H1 (cell line): ENCODE data around the gene VIPR2. TPM values are rescaled to one million over a fixed set of nuclear protein-coding genes. Genes with fewer than 3 reads are reported as not detected.

Experiments
- CTCF ChIA-PET: fragments of 300-600 bp; sonication (Branson Sonifier 250); formaldehyde crosslinking; loops from one replicate; lab custom pipeline; 2021; ENCODE audit not compliant: partially characterized antibody; lab: Charles Lee
- POLR2A ChIA-PET: fragments of 300-600 bp; sonication (Branson Sonifier 250); formaldehyde crosslinking; loops from one replicate; lab custom pipeline; 2021; ENCODE audit warnings: inconsistent platforms; ENCODE audit not compliant: partially characterized antibody; lab: Charles Lee
- DNase-seq, 2 experiments: peaks; one replicate each; pipeline versions ENCODE4 v3.0.0 to v3.0.0-alpha.2; 2010 to 2022; ENCODE audit warnings: low spot score in 2 of 2, low read depth in 1 of 2, mixed read lengths in 1 of 2
- FAIRE-seq: peaks from 2 replicates; lab custom pipeline; 2011; peaks lifted over from hg19 to GRCh38; lab: Jason Lieb, UNC
- H2AFZ ChIP-seq: 2 replicates; pipeline ENCODE4 v1.8.1; 2012; ENCODE audit warnings: low read length, inconsistent platforms
- H2AK5ac ChIP-seq: 2 replicates; pipeline ENCODE4 v1.6.1; 2013; ENCODE audit warnings: low read depth, low read length
- H2BK120ac ChIP-seq: replicated peaks from 2 replicates; pipeline ENCODE3; 2013; ENCODE audit warnings: low read depth, low read length, inconsistent platforms
- H2BK12ac ChIP-seq: 2 replicates; pipeline ENCODE4 v1.6.1; 2013; ENCODE audit warnings: low read depth, low read length
- H2BK15ac ChIP-seq: 2 replicates; pipeline ENCODE4 v1.6.1; 2013; ENCODE audit warnings: low read length
- H2BK20ac ChIP-seq: 2 replicates; pipeline ENCODE4 v1.6.1; 2013; ENCODE audit warnings: low read length
- H2BK5ac ChIP-seq: 2 replicates; pipeline ENCODE4 v1.6.1; 2013; ENCODE audit warnings: low read depth, low read length
- H3K14ac ChIP-seq: 2 replicates; pipeline ENCODE4 v1.6.1; 2013; ENCODE audit warnings: inconsistent platforms; ENCODE audit not compliant: insufficient read length
- H3K18ac ChIP-seq: 2 replicates; pipeline ENCODE4 v1.6.1; 2013; ENCODE audit warnings: low read length; ENCODE audit errors: extremely low read depth
- H3K23ac ChIP-seq: 2 replicates; pipeline ENCODE4 v1.6.1; 2013; ENCODE audit warnings: inconsistent platforms; ENCODE audit not compliant: insufficient read length
- H3K23me2 ChIP-seq: 2 replicates; pipeline ENCODE4 v1.6.1; 2013; ENCODE audit warnings: low read depth, low read length
- H3K27ac ChIP-seq: 2 replicates; pipeline ENCODE4 v1.6.1; 2011; ENCODE audit warnings: low read depth, low read length, inconsistent platforms
- H3K27me3 ChIP-seq, 4 experiments: replicated peaks in 1 of 4; 1 replicate in 1 of 4; 2 replicates in 3 of 4; pipeline versions ENCODE4 v1.6.1 to v1.8.1; 2011 to 2013; ENCODE audit warnings: low read length in 3 of 4, mild to moderate bottlenecking in 3 of 4, inconsistent platforms in 2 of 4, mixed read lengths in 2 of 4, moderate library complexity in 1 of 4; ENCODE audit not compliant: control insufficient read depth in 3 of 4, insufficient read depth in 3 of 4; ENCODE audit errors: extremely low read depth in 1 of 4
- H3K36me3 ChIP-seq, 4 experiments: 2 replicates each; pipeline versions ENCODE4 v1.6.1 to v1.8.1; 2011 to 2013; ENCODE audit warnings: mild to moderate bottlenecking in 4 of 4, low read length in 3 of 4, moderate library complexity in 2 of 4, control low read depth in 1 of 4, inconsistent platforms in 1 of 4; ENCODE audit not compliant: insufficient read depth in 4 of 4, control insufficient read depth in 2 of 4
- H3K4ac ChIP-seq: replicated peaks from 2 replicates; pipeline ENCODE3; 2013; ENCODE audit warnings: low read length, low read depth, mixed read lengths, inconsistent platforms; ENCODE audit not compliant: insufficient read length
- H3K4me1 ChIP-seq, 4 experiments: replicated peaks in 1 of 4; 1 replicate in 1 of 4; 2 replicates in 3 of 4; pipeline versions ENCODE4 v1.6.1 to v1.8.1; 2011 to 2013; ENCODE audit warnings: low read length in 3 of 4, inconsistent platforms in 2 of 4, mixed read lengths in 1 of 4; ENCODE audit not compliant: insufficient read depth in 4 of 4, control insufficient read depth in 3 of 4
- H3K4me2 ChIP-seq, 2 experiments: 2 replicates each; pipeline versions ENCODE4 v1.6.1 to v1.8.1; 2011 to 2013; ENCODE audit warnings: low read depth in 2 of 2, low read length in 2 of 2, control low read depth in 1 of 2, inconsistent platforms in 1 of 2, mild to moderate bottlenecking in 1 of 2; ENCODE audit not compliant: insufficient read depth in 1 of 2
- H3K4me3 ChIP-seq, 4 experiments: fragments of 200-600, 300-600 bp in 1 of 4; sonication (generic), shearing (Covaris generic), sonication (Bioruptor Twin) in 1 of 4; 2 replicates each; pipeline versions ENCODE4 v1.5.1 to v1.8.1; 2011 to 2016; ENCODE audit warnings: low read length in 4 of 4, low read depth in 3 of 4, control low read depth in 2 of 4, inconsistent platforms in 2 of 4, mild to moderate bottlenecking in 2 of 4, mixed read lengths in 1 of 4, moderate library complexity in 1 of 4; ENCODE audit not compliant: insufficient read depth in 2 of 4; ENCODE audit errors: extremely low read depth in 1 of 4
- H3K56ac ChIP-seq: replicated peaks from 2 replicates; pipeline ENCODE3; 2013; ENCODE audit warnings: low read depth, mild to moderate bottlenecking, mixed read lengths, low read length, inconsistent platforms; ENCODE audit not compliant: insufficient read length
- H3K79me1 ChIP-seq: 2 replicates; pipeline ENCODE4 v1.6.1; 2013; ENCODE audit warnings: low read depth, low read length, control low read depth
- H3K79me2 ChIP-seq, 2 experiments: 2 replicates each; pipeline versions ENCODE4 v1.6.1 to v1.8.1; 2012 to 2013; ENCODE audit warnings: low read length in 2 of 2, mild to moderate bottlenecking in 2 of 2, inconsistent platforms in 1 of 2; ENCODE audit not compliant: insufficient read depth in 2 of 2, control insufficient read depth in 1 of 2
- H3K9ac ChIP-seq, 4 experiments: replicated peaks in 1 of 4; 1 replicate in 1 of 4; 2 replicates in 3 of 4; pipeline versions ENCODE4 v1.6.1 to v1.8.1; 2011 to 2013; ENCODE audit warnings: low read depth in 3 of 4, low read length in 3 of 4, control low read depth in 2 of 4, mild to moderate bottlenecking in 2 of 4, moderate library complexity in 2 of 4, inconsistent platforms in 1 of 4; ENCODE audit errors: extremely low read depth in 1 of 4
- H3K9me3 ChIP-seq, 2 experiments: 2 replicates each; pipeline versions ENCODE4 v1.6.1 to v1.8.1; 2012 to 2013; ENCODE audit warnings: mild to moderate bottlenecking in 2 of 2, moderate library complexity in 2 of 2, control low read depth in 1 of 2, inconsistent platforms in 1 of 2, low read depth in 1 of 2, low read length in 1 of 2, mixed read lengths in 1 of 2; ENCODE audit not compliant: insufficient read depth in 2 of 2
- H4K20me1 ChIP-seq, 2 experiments: replicated peaks in 1 of 2; 2 replicates each; pipeline versions ENCODE3 to v1.8.1; 2011 to 2013; ENCODE audit warnings: inconsistent platforms in 2 of 2, low read length in 2 of 2, mild to moderate bottlenecking in 1 of 2; ENCODE audit not compliant: insufficient read depth in 2 of 2, control insufficient read depth in 1 of 2
- H4K5ac ChIP-seq: 2 replicates; pipeline ENCODE4 v1.6.1; 2013; ENCODE audit warnings: low read length, low read depth, mixed read lengths, inconsistent platforms; ENCODE audit not compliant: insufficient read length
- H4K8ac ChIP-seq: 2 replicates; pipeline ENCODE4 v1.8.0; 2013; ENCODE audit warnings: mild to moderate bottlenecking, moderate library complexity, low read length, inconsistent platforms; ENCODE audit not compliant: insufficient read depth; ENCODE audit errors: extremely low read depth
- H4K91ac ChIP-seq: replicated peaks from 2 replicates; pipeline ENCODE3; 2013; ENCODE audit warnings: low read length, mixed read lengths, inconsistent platforms; ENCODE audit not compliant: insufficient read length
- KDM1A ChIP-seq: fragments of 200-600, 300-600 bp; sonication (generic); IDR thresholded peaks from 2 replicates; pipeline ENCODE4 v1.7.1; 2016; ENCODE audit warnings: mild to moderate bottlenecking, low read length, borderline replicate concordance
- SP4 ChIP-seq: IDR thresholded peaks from 2 replicates; pipeline ENCODE4 v1.6.1; 2012; ENCODE audit warnings: low read length, inconsistent platforms
- SRF ChIP-seq: IDR thresholded peaks from 2 replicates; pipeline ENCODE4 v1.6.1; 2011; ENCODE audit warnings: mild to moderate bottlenecking, low read depth, low read length, moderate library complexity
- WGBS, 2 experiments: shearing (Covaris generic) in 1 of 2; methylation state at CpG; one replicate each; pipeline versions ENCODE4 v1.1.6 to v1.1.7; 2013 to 2015; ENCODE audit warnings: low lambda C conversion rate in 2 of 2, mixed read lengths in 2 of 2, inconsistent platforms in 1 of 2, low coverage in 1 of 2, missing lambda C conversion rate in 1 of 2; ENCODE audit not compliant: insufficient replicate concordance in 2 of 2, insufficient coverage in 1 of 2, insufficient read length in 1 of 2; ENCODE audit errors: extremely low coverage in 1 of 2, missing lambda C conversion rate in 1 of 2; 5-methylcytosine and 5-hydroxymethylcytosine counted together
- polyA plus RNA-seq, 7 experiments: library from polyadenylated mRNA; depleted of rRNA in 3 of 7; stranded (reverse) in 5 of 7; unstranded in 2 of 7; fragments of >200 nt in 5 of 7; fragments of 200-250 nt in 2 of 7; gene quantifications; 1 replicate in 5 of 7; 2 replicates in 1 of 7; 4 replicates in 1 of 7; pipeline versions ENCODE4 v1.2.1 to v1.2.3, GENCODE V29; 2011 to 2013; ENCODE audit warnings: missing spikeins in 2 of 7, mixed read lengths in 2 of 7
- total RNA-seq: library from RNA; stranded (reverse); fragmentation: NEBNext Ultra II Directional; extraction: Animal tissue kit (Norgen Biotek cat#: 25700); gene quantifications from 2 replicates; pipeline ENCODE4 v1.2.1, GENCODE V29; 2021

The VIPR2 gene
- total and polyA plus RNA-seq, 2 of the 8 experiments (the other 6 are each of a cell fraction or from before 2014, with no cell fraction given): 2.4 to 6.3 TPM

DNA sequence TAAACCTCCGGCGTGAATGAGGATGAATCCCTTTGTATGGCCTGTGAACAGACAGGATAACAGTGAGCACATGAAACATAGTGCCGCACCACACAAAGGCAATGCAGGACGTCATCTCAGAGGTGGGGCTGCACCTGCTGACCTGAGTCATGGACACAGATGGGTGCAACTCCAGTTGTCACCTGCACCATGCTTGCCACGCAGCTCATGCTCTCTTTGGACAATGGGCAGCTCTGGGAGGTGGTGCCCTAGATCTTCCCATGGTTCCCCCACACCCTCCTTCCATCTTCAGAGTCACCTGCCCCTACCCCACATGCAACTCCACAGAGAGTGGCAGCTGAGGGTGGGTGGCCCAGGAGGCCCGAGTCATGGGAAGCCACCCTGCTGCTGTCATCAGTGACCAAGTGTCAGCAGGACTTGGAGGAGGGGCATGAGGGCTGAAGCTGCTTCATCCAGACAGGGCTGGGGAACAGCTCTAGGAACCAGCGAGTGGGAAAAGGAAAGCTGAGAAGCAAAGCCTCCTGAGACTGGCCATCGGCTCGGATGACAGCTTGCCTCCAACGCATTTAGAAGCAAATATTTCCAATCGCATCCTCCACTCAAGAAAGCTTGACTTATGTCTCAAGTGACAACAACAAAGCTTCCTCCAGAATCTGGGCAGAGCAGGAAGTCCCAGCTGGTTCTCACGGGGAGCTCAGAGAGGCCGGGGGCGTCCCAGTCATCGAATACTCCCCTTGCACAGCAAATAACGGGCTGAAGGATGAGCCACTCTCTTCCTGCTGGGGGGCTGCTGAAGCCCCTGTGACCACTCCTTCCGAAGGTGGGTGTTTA is 27.1 kb downstream of the VIPR2 start:
- Histone ChIP-seq H3K4me1 (peaks cover 0 to 6% (median 4%) of the 10 kb centered on the region in 4 experiments; a peak in 5 of 7 replicates), H2BK5ac (no peak overlapping the region), H4K8ac (no peak overlapping the region), H3K79me2 (no peaks in the 10 kb centered on the region), H4K91ac (no peak overlapping the region), H4K5ac (no peak overlapping the region), H3K9me3 (no peaks in the 10 kb centered on the region), H3K23me2 (no peaks in the 10 kb centered on the region), H3K79me1 (0 out of 2 replicates have a peak, but pooled peaks cover 2% of the 10 kb centered on the region), H3K4me3 (no peak overlapping the region), H3K9ac (no peak overlapping the region), H3K27me3 (no peaks in the 10 kb centered on the region), H3K27ac (no peak overlapping the region), H3K36me3 (no peaks in the 10 kb centered on the region), H2AK5ac (no peak overlapping the region), H3K23ac (no peak overlapping the region), H2BK12ac (no peak overlapping the region), H3K14ac (no peak overlapping the region), H2AFZ (no peak overlapping the region), H3K4me2 (no peak overlapping the region), H3K18ac (no peak overlapping the region), H3K4ac (no peak overlapping the region), H3K56ac (no peak overlapping the region), H2BK20ac (no peak overlapping the region), H4K20me1 (no peaks in the 10 kb centered on the region), H2BK120ac (no peak overlapping the region), H2BK15ac (no peak overlapping the region)
- TF ChIP-seq KDM1A: no peak
- no peak for TF ChIP-seq SRF
- no peak for TF ChIP-seq SP4
- 85% methylated on average over 17 of the region's 17 CpGs; no CpG with 5 or more reads in 1 of the 2 experiments for WGBS, 2 experiments
- FAIRE-seq: no peak
- ChIA-PET POLR2A (no interaction called here), CTCF (interaction anchor here (0.8 to 1.2 kb wide), 2 partner anchors 11 to 115 kb away, joined by 3 to 4 read pairs; no protein-coding TSS in a partner anchor)
- DNase-seq: no peak
